Ramos (cell line): Measurements from ENCODE around the gene FBXW10B.
"Not testable (repeated sequence)": the region's sequence is repeated elsewhere in the genome, so short reads cannot be mapped to it uniquely, and the experiment has no call there.

Source experiments
- in situ Hi-C: fragments of 300-500 bp; cut with MboI; formaldehyde crosslinking; loops from one replicate; pipeline ENCODE4 v1.14.3; 2022; ENCODE audit warnings: low sequenced_read_pairs; ENCODE audit not compliant: unreplicated experiment

Gene FBXW10B, protein sequence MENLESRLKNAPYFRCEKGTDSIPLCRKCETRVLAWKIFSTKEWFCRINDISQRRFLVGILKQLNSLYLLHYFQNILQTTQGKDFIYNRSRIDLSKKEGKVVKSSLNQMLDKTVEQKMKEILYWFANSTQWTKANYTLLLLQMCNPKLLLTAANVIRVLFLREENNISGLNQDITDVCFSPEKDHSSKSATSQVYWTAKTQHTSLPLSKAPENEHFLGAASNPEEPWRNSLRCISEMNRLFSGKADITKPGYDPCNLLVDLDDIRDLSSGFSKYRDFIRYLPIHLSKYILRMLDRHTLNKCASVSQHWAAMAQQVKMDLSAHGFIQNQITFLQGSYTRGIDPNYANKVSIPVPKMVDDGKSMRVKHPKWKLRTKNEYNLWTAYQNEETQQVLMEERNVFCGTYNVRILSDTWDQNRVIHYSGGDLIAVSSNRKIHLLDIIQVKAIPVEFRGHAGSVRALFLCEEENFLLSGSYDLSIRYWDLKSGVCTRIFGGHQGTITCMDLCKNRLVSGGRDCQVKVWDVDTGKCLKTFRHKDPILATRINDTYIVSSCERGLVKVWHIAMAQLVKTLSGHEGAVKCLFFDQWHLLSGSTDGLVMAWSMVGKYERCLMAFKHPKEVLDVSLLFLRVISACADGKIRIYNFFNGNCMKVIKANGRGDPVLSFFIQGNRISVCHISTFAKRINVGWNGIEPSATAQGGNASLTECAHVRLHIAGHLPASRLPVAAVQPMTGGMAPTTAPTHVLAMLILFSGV

GRCh38 chr17:15619331-15620058 is at the start of gene FBXW10B:
FBXW10B (minus strand) TSS chr17:15619704; CDS start chr17:15619512, 192 bp downstream.
- in situ Hi-C loops, result not testable (repeated sequence)

GRCh38 chr17:15663691-15664090 is 44.2 kb upstream of the FBXW10B start:
- in situ Hi-C loops, result no loop called here

DNA sequence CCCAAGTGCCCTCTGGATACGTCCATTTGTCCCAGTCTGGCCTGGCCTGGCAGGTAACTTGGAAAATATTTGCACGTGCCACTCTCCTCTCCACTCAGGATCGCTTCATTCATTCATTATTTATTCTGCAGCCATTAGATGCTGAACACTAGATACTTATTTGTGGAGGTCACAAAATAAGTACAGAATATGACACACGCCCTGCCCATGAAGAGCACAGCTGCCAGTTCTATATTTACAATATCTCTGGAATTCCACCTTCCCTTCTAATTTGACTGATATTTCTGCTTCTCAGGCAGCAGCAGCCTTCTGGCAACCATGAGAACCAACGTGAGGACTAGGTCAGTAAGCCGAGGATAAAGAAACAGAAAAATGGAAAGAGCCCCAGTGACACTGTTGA is 43.7 kb upstream of the FBXW10B start:
- in situ Hi-C loops, result no loop called here

GRCh38 chr17:15662681-15663080 is 43.2 kb upstream of the FBXW10B start:
- in situ Hi-C loops, result no loop called here

DNA sequence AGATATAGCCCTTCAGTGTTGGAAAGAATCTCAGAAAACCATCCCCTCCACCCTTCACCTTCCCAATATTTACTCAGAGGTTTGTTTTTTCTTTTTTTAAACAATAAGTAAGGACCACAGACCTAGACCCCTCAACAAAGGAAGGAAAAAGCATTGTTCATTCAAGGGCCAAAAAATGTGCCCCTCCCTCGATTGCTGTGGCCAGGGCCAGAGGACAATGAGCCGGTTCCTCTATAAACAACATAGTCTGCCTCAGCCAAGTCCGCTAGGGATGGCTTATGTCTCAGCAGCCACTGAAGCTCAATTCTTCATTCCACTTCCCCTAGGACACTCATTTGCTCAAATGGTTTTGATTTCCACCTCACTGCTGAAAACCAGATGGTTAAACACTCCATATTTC is 40.6 kb upstream of the FBXW10B start:
- in situ Hi-C loops, result no loop called here

DNA sequence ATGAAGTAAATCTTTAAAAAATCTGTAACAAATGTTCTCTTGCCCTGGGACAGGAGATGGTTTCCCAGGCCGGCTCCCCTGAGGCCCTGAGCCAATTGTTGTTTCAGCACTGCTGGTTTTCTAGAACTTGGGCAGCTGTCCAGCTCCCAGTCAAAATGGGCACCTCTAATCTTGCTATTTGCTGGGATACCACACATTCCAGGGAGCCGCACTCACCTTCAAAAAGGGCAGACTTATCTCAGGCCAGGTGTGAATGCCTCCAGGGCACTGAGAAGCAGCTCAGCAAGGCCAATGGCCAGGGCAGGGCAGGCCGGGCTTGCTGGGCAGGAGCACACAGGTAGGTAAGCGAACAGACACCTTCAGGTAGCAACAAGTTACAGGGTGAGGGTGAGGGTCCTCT is 40.2 kb upstream of the FBXW10B start:
- in situ Hi-C loops, result no loop called here

DNA sequence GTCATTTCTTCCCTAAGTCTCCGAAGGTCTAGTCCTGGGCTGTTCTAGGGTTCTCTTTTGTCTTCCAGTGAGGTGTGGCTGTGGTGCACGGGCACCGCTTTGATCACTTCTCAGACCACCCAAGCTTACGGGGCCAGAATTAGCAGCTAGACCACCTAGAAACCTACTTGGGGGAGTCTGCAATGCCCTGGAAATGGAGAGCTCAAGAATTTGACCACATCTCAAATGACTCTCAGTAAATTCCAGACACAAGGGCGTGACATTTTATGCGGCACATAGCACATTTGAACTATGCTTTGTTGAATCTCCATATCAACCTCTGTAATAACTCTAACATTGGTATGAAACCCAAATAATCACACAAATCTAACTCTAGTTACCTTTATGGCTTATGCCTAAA is 39.7 kb upstream of the FBXW10B start:
- in situ Hi-C loops, result no loop called here

DNA sequence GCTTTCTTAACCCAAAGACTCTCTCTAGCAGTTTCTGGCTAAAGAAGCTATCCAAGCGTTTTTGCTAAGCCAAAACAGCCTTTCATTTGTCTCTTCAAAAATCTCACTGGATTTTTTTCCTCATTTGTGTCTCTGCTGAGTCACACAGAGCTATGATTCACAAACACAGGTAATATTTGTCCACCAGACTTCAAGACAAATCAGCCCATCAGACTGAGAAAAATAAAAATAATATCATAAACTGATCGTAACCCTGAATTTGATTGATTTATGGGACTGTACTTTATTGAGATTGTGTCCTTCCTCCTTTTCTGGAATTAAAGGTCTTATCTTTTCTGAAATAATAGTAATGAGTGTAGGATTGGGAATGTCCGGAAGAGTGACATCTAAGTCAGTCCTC is 38.8 kb upstream of the FBXW10B start:
- in situ Hi-C loops, result no loop called here

GRCh38 chr17:15657868-15658267 is 38.4 kb upstream of the FBXW10B start:
- in situ Hi-C loops, result no loop called here

DNA sequence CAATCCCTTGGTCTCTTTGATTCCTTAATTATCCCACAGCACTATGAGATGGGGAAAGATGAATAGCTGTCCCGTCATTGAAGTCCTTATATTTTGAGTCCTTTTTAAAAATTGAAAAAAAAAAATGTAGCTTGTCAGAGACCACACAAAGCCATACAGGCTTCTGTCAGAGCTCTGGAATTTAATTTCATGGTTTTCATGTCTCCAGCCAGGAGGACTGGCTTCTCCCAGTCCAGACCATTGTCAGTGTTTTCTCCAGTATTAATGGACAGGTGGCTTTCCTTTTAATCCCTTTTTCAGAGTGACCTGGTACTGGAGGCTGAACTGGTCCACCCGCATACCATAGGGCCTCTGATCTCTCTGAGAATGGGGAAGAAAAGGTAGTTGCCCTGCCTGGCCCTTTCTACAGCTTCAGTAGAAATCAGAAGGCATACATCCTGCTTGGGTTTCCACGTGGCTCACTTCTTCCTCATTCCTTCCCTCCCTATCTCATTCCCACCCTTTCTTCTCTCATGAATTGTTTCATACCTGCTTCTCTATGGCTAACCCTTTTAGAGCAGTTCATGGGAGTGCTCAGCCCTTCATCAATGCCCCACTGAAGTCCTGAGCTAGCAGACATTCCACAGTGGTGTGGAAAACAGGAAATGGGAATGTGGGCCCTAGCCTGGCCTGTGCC is 35.5 kb upstream of the FBXW10B start:
- in situ Hi-C loops, result no loop called here

- in situ Hi-C loops, result not testable (repeated sequence)
These were observed 34.9 kb upstream of the FBXW10B start for GRCh38 chr17:15654401-15654800.

DNA sequence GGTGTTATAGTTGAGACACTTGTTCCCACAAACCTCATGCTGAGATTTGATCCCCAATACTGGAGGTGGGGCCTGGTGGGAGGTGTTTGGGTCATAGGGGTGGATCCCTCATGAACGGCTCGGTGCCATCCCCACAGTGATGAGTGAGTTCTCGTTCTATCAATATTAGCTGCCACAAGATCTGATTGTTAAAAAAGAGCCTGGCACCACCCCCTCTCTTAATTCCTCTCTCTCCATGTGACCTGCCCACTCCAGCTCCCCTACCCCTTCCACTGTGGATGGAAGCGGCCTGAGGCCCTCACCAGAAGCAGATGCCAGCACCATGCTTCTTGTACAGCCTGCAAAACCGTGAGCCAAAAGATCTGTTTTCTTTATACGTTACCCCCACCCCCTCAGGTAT is 33.5 kb upstream of the FBXW10B start:
- in situ Hi-C loops, result no loop called here

DNA sequence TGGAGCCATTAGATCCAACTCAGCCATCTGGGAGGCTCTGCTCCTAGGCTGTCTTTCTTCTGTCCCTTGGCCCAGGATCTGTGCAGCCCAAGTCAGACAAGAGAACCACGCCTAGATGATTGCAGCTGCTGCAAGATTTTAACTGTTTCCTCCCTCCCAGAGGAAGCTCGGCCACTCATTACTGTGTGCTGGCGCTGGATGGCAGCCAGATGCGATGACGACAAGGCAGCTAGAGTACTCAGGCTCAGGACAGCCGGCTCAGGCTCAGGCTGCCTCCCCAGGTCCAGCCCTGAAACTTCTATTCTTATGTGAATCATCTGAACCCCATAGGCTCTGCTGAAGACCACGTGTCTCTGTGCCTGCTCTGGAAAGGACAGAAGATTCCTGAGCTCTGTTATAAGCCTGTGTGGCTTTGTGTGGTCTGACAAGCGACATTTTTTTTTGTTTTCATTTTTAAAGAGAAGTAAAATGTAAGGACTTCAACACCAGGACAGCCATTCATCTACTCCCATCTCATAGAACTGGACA is 32.1 kb upstream of the FBXW10B start:
- in situ Hi-C loops, result no loop called here

- in situ Hi-C loops, result no loop called here
These were observed 31.5 kb upstream of the FBXW10B start for GRCh38 chr17:15650741-15651582.

DNA sequence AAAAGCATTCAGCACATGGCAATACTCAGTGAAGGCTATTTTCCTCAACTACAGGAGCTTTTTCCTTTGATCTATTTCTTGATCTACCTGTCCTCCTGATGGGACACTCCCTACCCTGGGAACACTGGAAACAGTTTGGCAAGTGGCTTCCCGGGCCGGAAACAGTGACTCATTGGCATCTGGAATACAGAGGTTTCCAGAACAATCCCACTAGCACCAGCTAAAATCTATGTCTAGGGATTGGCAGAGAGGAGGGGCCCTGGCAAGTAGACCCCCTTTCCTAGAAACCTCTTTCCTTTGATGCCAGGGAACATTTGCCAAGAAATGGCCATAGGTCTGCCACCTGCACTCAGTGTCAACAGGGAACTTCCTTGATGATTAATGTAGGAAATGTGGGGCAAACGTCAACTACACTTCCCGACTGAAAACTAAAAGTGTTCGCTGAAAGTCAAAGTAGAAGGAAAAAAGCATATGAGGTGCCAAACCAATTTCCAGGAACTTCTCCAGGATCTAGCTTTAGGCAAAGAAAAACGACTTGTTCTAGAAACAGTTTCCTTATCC is 30.4 kb upstream of the FBXW10B start:
- in situ Hi-C loops, result no loop called here

- in situ Hi-C loops, result no loop called here
These were observed 28.9 kb upstream of the FBXW10B start for GRCh38 chr17:15648386-15648785.

DNA sequence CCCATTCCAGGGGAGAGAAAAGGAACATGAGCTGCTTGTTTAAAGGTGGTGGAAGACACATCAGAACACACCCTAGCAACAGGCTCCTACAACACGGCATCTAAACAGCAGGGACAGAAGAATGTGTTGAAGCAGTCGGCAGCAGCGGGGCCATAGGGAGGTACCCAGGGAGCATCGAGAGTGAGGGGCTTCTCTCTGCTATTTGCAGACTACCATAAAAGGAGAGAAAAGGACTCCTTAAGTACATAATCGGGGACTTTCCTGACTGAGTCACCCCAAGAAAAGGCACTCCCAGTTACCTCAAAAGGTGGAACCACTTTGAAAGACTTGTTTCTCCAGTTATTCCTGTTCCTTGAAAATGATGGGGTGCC is 26.4 kb upstream of the FBXW10B start:
- in situ Hi-C loops, result not testable (repeated sequence)

- in situ Hi-C loops, result not testable (repeated sequence)
These were observed 25.8 kb upstream of the FBXW10B start for GRCh38 chr17:15645099-15645941.
